GM18505 (cell line): ENCODE results near the gene GET4.

Experiments
- ATAC-seq: cut with Tn5 transposase; IDR thresholded peaks from one replicate; pipeline ENCODE4 v1.9.1; 2021; ENCODE audit not compliant: unreplicated experiment
- POLR2A ChIP-seq: IDR thresholded peaks from 4 replicates; pipeline ENCODE4 v1.6.1; 2011; ENCODE audit warnings: borderline replicate concordance; ENCODE audit not compliant: insufficient read depth, insufficient read length; ENCODE audit errors: extremely low read depth

GET4 gene

DNA sequence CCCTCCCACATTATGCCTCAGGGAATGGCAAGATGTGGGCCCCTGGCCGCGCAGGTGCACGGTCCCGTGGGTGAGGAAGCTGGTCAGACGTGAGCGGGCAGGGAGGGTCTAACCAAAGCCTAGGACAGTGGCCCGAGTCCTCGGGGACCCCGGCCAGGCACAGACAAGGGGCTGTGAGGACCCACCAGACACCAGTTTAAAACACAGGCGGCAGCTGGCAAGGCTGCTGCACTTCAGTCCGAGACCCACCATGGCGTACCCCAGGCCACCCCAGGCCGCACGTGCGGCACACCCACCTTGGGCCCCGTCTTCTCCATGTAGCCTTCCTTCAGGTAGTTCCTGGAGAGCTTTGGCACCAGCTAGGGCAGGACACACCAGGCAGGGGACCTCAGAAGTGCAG, 23.5 kb downstream of the GET4 start:
- no peak for ATAC-seq
- no peak for TF ChIP-seq POLR2A

DNA sequence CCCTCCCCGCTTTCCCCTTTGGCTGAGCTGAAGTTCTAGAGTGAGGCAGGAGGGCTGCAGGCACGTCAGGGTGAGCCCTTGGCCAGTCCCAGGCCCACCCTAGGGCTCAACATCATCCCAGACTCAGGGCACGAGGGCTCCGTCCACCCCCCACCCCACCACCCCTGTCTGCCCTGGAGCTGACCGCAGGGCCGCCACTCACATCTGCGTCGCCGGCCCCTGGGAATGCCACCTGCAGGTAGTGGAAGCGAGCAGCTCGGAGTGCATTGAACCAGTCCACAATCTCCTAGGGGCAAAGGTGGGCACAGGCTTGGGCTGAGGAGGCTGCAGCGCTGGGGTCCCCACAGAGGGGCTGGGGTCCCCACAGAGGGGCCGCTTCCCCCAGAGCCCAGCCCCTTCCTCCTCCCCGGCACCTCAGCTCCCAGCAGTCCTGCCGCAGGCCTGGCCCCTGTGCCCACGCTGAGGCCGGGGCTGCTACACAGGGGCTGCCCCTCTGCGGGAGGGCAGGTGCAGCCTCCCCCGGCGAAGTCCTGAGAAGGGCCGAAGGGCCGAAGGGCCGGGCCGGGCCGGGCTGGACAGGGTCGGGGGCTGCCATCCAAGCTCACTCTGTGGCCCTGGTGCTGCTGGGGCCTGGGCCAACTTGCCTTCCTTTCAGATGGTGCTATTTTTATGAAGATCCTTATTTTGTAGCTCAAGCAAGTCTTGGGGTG, 24.1 kb downstream of the GET4 start:
- no peak for ATAC-seq
- no peak for TF ChIP-seq POLR2A

DNA sequence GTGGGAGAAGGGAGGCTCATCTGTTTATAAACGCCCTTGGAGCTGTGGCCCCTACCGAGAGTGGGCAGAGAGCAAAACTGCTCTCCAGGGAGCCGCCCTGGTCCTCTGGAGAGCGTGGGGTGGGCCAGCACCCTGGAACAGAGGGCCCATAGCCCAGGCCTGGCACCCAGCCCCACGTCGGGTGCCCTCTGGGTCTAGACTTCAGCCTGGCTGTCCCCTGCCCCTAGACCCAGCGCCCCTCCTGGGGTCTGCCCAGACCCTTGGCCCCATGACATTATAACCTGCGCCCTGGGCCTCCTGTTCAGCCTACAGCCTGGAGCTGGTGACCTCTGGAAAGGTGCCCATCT, 24.7 kb downstream of the GET4 start:
- ATAC-seq = no peak
- no peak for TF ChIP-seq POLR2A

DNA sequence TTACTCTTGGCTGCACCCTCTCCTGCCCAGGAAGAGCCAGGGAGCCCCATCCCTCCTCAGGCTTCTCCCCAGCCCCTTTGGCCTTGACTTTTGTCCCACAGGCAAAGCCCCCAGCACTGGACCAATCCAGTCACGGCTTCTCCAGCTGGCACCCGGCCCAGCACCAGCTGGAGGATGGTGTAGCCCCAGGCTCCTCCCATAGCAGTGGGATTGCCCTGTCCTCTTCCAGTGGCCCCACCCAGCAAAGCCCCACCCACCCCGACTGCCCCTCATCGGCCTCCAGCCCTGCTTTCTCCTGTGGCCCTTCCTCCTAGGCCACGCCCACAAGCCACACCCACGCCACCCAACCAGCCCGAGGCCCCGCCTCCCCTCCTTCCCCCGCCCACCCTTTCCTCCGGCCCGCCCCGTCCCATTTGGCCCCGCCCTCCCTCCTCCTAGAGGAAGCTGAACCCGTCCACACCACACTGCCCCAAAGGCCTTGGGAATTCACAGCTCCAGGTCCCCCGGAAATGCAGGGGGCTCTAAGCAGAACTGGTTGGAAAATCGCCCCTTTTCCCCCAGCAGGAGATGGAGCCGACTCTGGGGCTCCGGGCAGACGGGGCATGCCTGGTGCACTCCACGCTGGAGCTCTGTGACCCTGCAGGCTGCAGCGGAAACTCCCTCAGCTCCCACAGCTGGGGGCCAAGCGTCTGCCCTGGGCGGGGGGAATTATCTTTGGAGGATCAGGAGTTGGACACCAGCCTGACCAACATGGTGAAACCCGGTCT, 25.2 kb downstream of the GET4 start:
- no peak for ATAC-seq
- no peak for TF ChIP-seq POLR2A

DNA sequence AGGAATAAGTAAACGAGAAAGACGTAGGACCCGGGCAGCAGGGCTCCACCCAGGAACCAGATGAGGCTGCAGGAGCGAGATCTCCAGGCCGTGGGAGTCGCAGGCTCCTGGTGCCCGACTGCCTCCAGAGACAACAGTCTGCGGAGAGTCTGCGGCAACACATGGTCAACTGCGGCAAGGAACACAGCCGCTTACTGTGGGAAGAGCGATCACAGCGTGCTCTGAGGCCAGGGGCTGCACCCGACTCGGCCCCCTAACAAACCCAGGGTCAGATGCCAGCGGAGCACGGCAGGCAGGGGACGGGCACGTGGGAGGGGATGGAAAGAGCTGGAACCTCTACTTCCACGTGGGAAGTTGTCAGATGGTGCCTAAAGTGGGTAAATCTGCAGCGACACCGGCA, 26.6 kb downstream of the GET4 start:
- ATAC-seq = no peak
- TF ChIP-seq POLR2A = no peak

DNA sequence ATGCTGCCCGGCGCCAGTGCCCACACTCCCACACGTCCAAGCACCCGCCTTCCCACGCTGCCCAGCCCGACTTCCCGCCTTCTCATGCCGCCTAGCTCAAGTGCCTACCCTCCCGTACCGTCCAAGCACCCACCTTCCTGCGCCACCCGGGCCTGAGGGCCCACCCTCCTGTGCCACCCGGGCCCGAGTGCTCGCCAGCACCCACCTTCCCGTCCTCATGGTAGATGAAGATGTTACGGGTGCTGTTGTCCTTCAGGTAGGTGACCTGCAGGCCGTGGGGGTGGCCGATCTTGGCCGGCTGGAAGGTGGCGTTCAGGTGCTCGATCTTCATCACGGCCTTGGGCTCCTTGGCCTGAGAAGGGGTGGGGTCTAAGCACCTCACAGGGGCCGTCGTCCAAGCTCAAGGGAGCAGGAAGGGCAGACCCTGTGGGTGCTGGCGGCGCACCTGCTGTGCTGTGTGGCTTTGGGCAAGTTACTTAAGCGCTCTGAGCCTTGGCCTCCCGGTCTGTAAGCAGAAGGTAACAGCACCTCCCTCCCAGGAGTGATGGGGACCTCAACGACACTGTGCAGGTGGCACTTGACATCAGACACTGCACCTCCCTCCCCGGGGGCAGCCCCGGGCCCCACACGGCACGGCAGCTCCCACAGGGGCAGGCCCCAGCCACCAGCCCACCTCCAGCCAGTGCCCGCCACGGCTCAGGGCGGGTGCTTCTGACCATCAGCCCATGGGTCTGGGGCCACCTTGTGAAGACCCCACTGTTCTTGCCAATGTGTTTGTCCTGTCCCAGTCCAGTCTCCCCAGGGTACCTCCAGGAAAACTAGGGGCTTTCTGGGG, 27.8 kb downstream of the GET4 start:
- no peak for ATAC-seq
- TF ChIP-seq POLR2A = no peak

DNA sequence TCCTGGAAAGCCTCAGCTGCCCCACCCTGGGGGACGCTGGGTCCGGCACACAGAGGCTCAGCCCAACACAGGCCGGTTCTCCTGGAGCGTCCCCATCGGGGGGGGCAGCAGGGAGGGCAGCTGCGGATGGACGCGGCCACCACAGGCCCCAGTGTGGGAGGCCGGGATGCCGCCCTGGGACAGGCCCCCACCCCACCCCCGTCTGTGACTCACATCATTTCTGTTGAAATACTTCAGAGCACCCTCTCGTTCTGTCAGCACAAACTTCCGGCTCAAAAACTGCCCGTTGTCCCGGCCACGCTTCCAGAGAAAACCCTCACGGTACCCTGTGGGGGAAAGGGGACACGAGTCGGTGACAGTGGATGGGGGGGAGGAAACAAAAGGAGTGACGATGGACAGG, 28.5 kb downstream of the GET4 start:
- no peak for ATAC-seq
- TF ChIP-seq POLR2A = no peak

DNA sequence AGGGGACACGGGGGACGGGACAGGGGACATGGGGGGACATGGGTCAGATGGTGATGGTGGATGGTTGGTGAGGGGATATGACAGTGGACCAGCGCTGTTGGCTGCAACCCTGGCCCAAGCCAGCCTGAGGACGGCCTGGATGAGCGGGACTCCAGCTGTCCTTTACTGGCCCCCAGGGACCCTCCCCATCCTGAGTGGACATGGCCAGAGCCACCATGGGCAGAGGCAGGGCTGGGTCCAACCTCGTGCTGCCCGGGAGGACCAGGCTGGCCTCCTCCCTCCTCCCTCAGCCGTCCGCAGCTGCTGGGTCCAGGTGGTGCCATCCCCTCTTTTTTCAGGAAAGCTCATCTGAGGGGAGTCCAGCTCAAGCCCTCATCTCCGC, 30.4 kb downstream of the GET4 start:
- no peak for TF ChIP-seq POLR2A
- ATAC-seq = no peak

DNA sequence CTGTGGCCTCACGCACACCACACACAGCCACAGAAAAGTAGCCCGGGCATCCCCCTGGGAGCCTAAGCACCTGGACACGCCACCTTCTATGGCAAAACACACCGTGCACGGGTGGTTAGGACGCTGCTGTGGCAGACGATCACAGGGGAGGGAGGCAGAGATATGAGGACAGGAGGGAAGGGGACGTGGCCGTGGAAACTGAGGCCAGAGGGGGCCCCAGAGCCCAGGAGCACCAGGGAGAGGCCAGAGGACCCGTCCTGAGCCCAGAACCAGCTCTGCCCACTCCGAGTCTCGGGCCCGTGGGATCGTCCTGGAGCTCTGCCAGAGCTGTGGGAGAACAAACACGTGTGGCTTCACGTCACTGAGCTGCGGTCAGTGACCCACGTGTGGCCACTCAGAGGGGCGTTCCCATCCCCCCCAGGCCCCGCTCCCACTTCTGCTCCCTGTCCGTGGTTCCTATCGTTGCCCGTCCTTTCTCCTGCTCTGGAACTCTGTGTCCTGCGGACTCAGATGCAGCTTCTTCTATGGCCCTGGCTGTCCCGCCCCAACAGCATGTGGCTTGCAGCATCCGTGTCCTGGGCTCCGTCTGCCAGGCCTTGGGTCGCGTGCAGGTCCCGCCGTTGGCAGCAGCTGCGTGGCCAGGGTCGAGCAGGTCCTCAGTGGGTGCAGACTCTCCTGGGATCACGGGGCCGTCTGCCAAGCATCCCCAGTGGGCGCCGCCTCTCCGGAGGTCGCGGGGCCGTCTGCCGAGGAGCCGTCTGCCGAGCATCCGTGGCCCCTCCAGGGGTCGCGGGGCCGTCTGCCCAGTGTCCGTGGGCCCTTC, 31.0 kb downstream of the GET4 start:
- ATAC-seq = no peak
- no peak for TF ChIP-seq POLR2A

DNA sequence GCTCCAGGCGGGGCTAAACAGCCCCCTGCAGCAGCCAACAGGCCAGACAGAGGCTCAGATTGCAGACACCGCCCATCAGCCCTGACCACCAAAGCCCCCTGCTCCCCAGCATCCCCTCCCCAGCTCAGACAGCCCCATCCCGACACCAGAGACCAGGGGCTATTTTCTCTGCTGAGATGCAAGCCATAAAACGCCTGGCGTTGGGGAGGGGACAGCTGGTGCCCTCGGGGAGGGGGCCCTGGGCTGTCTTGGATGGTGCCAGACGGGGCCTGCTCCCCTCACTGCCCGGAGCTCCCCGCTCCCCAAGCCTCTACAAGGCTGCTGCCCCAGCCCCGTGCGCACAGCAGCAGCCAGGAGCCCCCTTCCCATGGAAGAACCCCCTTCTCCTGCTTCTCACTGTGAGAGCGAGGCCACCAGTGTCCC, 31.8 kb downstream of the GET4 start:
- ATAC-seq = no peak
- no peak for TF ChIP-seq POLR2A

DNA sequence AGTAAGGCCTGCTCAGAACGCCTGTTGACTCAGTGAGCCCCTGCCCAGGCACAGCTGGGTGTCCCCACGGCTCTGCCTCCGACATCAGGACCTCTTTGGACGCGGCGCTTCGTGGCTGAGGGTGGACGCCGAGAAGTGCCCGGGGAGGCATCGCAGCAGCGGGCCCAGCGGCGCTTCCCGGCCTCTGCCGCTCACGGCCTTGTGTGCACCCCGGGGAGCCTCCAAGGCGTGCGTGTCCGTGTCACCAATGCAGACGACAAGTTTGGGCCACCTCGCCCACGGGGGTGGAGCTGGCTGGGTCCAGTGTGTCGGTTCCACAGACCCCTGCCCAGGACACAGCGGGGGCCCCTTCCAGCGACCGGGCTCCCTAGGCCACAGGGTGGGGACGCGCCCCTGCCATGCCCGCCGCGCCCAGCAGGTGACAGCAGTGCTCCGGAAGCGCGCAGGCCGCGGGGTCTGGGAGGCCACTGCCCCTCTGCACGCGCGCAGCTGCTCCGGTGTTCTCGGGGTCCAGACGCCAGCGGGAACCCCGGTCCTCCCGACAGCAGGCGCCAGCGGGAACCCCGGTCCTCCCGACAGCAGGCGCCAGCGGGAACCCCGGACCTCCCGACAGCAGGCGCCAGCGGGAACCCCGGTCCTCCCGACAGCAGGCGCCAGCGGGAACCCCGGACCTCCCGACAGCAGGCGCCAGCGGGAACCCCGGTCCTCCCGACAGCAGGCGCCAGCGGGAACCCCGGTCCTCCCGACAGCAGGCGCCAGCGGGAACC, 32.4 kb downstream of the GET4 start:
- peak; percentile 62 for ATAC-seq
